HG03045 (cell line): ENCODE data around the gene NKAIN2.
"Not testable (repeated sequence)": the region's sequence is repeated elsewhere in the genome, so short reads cannot be mapped to it uniquely, and the experiment has no call there.

Experiments used
- ATAC-seq: cut with Tn5 transposase; IDR thresholded peaks from one replicate; pipeline ENCODE4 v1.9.1; 2021; ENCODE audit warnings: mild to moderate bottlenecking, moderate library complexity; ENCODE audit not compliant: unreplicated experiment

NKAIN2 gene

GRCh38 chr6:124722141-124722878 lies 918.6 kb downstream of the NKAIN2 start:
- ATAC-seq: no peak

- ATAC-seq: no peak
These were observed 920.0 kb downstream of the NKAIN2 start for GRCh38 chr6:124723671-124724070.

GRCh38 chr6:124737804-124738203 lies 934.1 kb downstream of the NKAIN2 start:
- not testable (repeated sequence) for ATAC-seq

- no peak for ATAC-seq
These were observed 934.8 kb downstream of the NKAIN2 start for GRCh38 chr6:124738482-124738881.

GRCh38 chr6:124741341-124741740 lies 937.7 kb downstream of the NKAIN2 start:
- ATAC-seq: no peak

- ATAC-seq: no peak
These were observed 939.3 kb downstream of the NKAIN2 start for GRCh38 chr6:124742971-124743370.

GRCh38 chr6:124743420-124743819 lies 939.8 kb downstream of the NKAIN2 start:
- ATAC-seq: no peak

GRCh38 chr6:124747349-124747748 lies 943.7 kb downstream of the NKAIN2 start:
- ATAC-seq: no peak

GRCh38 chr6:124748778-124749177 lies 945.1 kb downstream of the NKAIN2 start:
- no peak for ATAC-seq

- no peak for ATAC-seq
These were observed 949.3 kb downstream of the NKAIN2 start for GRCh38 chr6:124753001-124753400.

- ATAC-seq: no peak
These were observed 950.0 kb downstream of the NKAIN2 start for GRCh38 chr6:124753562-124754105.

- ATAC-seq: no peak
These were observed 951.7 kb downstream of the NKAIN2 start for GRCh38 chr6:124755321-124755720.

- no peak for ATAC-seq
These were observed 953.9 kb downstream of the NKAIN2 start for GRCh38 chr6:124757560-124757959.

- ATAC-seq: no peak
These were observed 955.0 kb downstream of the NKAIN2 start for GRCh38 chr6:124758663-124759062.

GRCh38 chr6:124765280-124765679 lies 961.6 kb downstream of the NKAIN2 start:
- ATAC-seq: no peak

GRCh38 chr6:124768224-124768623 lies 964.6 kb downstream of the NKAIN2 start:
- no peak for ATAC-seq

GRCh38 chr6:124769811-124770544 lies 966.3 kb downstream of the NKAIN2 start:
- no peak for ATAC-seq

GRCh38 chr6:124770784-124771183 lies 967.1 kb downstream of the NKAIN2 start:
- no peak for ATAC-seq

- no peak for ATAC-seq
These were observed 969.2 kb downstream of the NKAIN2 start for GRCh38 chr6:124772733-124773319.

GRCh38 chr6:124775121-124775520 lies 971.5 kb downstream of the NKAIN2 start:
- no peak for ATAC-seq

GRCh38 chr6:124777863-124778262 lies 974.2 kb downstream of the NKAIN2 start:
- no peak for ATAC-seq

GRCh38 chr6:124780623-124781022 lies 977.0 kb downstream of the NKAIN2 start:
- no peak for ATAC-seq
